T-cell (primary cell): ENCODE measurements around the gene PAX3. TPM values are rescaled to one million over a fixed set of nuclear protein-coding genes. Genes with fewer than 3 reads are reported as not detected.

Source experiments
- ATAC-seq, 4 experiments: fragments of 200-7000 bp in 3 of 4; fragments of 150-1000 bp in 1 of 4; cut with Tn5 transposase; replicated peaks in 1 of 4; 1 replicate in 3 of 4; 2 replicates in 1 of 4; pipeline ENCODE4 v1.10.0; 2021; ENCODE audit warnings: moderate library complexity in 3 of 4, mild to moderate bottlenecking in 2 of 4, moderate number of reproducible peaks in 1 of 4
- CTCF ChIA-PET, 2 donors: fragments of 300-600 bp; sonication (Branson Sonifier 250); formaldehyde crosslinking; loops; one replicate each; lab custom pipeline; 2022; ENCODE audit warnings: antibody characterized with exemption in 2 of 2; lab: Charles Lee
- POLR2A ChIA-PET, 2 donors: fragments of 300-600 bp; sonication (Branson Sonifier 250); formaldehyde crosslinking; loops; one replicate each; lab custom pipeline; 2022; ENCODE audit warnings: antibody characterized with exemption in 2 of 2; lab: Charles Lee
- DNase-seq, 35 experiments: peaks; one replicate each; pipeline versions ENCODE4 v3.0.0 to v3.0.0-alpha.2; 2013 to 2023
- H3K27ac ChIP-seq: one replicate; pipeline ENCODE4 v1.5.1; 2013; ENCODE audit warnings: low read length
- H3K27me3 ChIP-seq, 2 experiments: replicated peaks in 1 of 2; 1 replicate in 1 of 2; 2 replicates in 1 of 2; pipeline versions ENCODE4 v1.6.1 to v1.7.0; 2013; ENCODE audit warnings: low read length in 1 of 2, mixed read lengths in 1 of 2; ENCODE audit not compliant: control insufficient read depth in 2 of 2, insufficient read depth in 2 of 2; ENCODE audit errors: extremely low read depth in 1 of 2
- H3K36me3 ChIP-seq, 2 donors: 1 replicate in 1 of 2; 2 replicates in 1 of 2; pipeline versions ENCODE4 v1.6.1 to v1.7.0; 2013; ENCODE audit warnings: low read length in 1 of 2; ENCODE audit not compliant: control insufficient read depth in 2 of 2, insufficient read depth in 1 of 2; ENCODE audit errors: extremely low read depth in 1 of 2
- H3K4me1 ChIP-seq, 2 experiments: 1 replicate in 1 of 2; 2 replicates in 1 of 2; pipeline versions ENCODE4 v1.6.1 to v1.7.0; 2013; ENCODE audit warnings: low read length in 2 of 2, mixed read lengths in 1 of 2; ENCODE audit not compliant: insufficient read depth in 2 of 2, control insufficient read depth in 1 of 2; ENCODE audit errors: extremely low read depth in 1 of 2
- H3K4me3 ChIP-seq, 2 donors: 1 replicate in 1 of 2; 2 replicates in 1 of 2; pipeline versions ENCODE4 v1.5.1 to v1.7.0; 2013; ENCODE audit warnings: mild to moderate bottlenecking in 2 of 2, low read length in 1 of 2, moderate library complexity in 1 of 2; ENCODE audit not compliant: control insufficient read depth in 1 of 2; ENCODE audit errors: extremely low read depth in 1 of 2
- H3K9me3 ChIP-seq: 2 replicates; pipeline ENCODE4 v1.7.0; 2013
- H3K27ac Mint-ChIP-seq, 2 donors: one replicate each; pipeline ENCODE4 v1.8.0; 2020 to 2021; ENCODE audit warnings: mild to moderate bottlenecking in 2 of 2, mixed read lengths in 2 of 2
- H3K27me3 Mint-ChIP-seq, 2 donors: one replicate each; pipeline ENCODE4 v1.8.0; 2021 to 2022; ENCODE audit warnings: mixed read lengths in 2 of 2
- H3K36me3 Mint-ChIP-seq: one replicate; pipeline ENCODE4 v1.8.0; 2021; ENCODE audit warnings: mixed read lengths
- H3K4me1 Mint-ChIP-seq, 3 donors: one replicate each; pipeline ENCODE4 v1.8.0; 2020 to 2022; ENCODE audit warnings: mixed read lengths in 3 of 3, mild to moderate bottlenecking in 1 of 3
- H3K4me3 Mint-ChIP-seq, 3 donors: one replicate each; pipeline ENCODE4 v1.8.0; 2020 to 2022; ENCODE audit warnings: mild to moderate bottlenecking in 3 of 3, mixed read lengths in 3 of 3, moderate library complexity in 3 of 3
- H3K9me3 Mint-ChIP-seq, 3 donors: one replicate each; pipeline ENCODE4 v1.8.0; 2020 to 2022; ENCODE audit warnings: mixed read lengths in 3 of 3
- WGBS: methylation state at CpG from one replicate; pipeline ENCODE4 v1.1.5; 2013; ENCODE audit warnings: missing lambda C conversion rate; ENCODE audit not compliant: insufficient coverage; 5-methylcytosine and 5-hydroxymethylcytosine counted together
- total RNA-seq, 35 experiments: library from RNA in 6 of 35; stranded (reverse) in 6 of 35; fragments of 120-200 nt in 1 of 35; gene quantifications; one replicate each; pipeline versions ENCODE4 v1.2.1 to v1.2.4 and lab custom pipeline; 2013 to 2026

PAX3 gene
- total RNA-seq, 5 donors from 2014 or later (not counting 1 experiment from before 2014, with no cell fraction given) = not detected

- H3K4me1 ChIP-seq = no peaks in the 10 kb centered on the region
- Mint-ChIP-seq H3K4me1 (no peaks in the 10 kb centered on the region), H3K4me3 (no peak overlapping the region), H3K9me3 (no peaks in the 10 kb centered on the region), H3K27ac (no peak overlapping the region), H3K27me3 (peaks cover 4 to 11% of the 10 kb centered on the region in 2 donors), H3K36me3 (no peaks in the 10 kb centered on the region)
- no peak overlapping the region for H3K4me3 ChIP-seq
- no peaks in the 10 kb centered on the region for H3K36me3 ChIP-seq
- POLR2A ChIA-PET = no interaction called here
- no CpG with 5 or more reads among the region's 3 CpGs for WGBS
- no peak for ATAC-seq
- DNase-seq = no peak
- H3K9me3 ChIP-seq = no peaks in the 10 kb centered on the region
- CTCF ChIA-PET = no interaction called here
- no peak overlapping the region for H3K27ac ChIP-seq
- H3K27me3 ChIP-seq = peaks cover 0 to 5% of the 10 kb centered on the region in 2 experiments
Measured at GRCh38 chr2:222270396-222270795, 28.4 kb downstream of the PAX3 start.

GRCh38 chr2:222269132-222269531 lies 29.7 kb downstream of the PAX3 start:
- ATAC-seq (no peak), DNase-seq (no peak)
- Mint-ChIP-seq H3K4me3 (no peak overlapping the region), H3K9me3 (peaks cover 0 to 8% (median 1%) of the 10 kb centered on the region in 3 donors), H3K27me3 (peaks cover 11% of the 10 kb centered on the region in 2 donors), H3K27ac (no peak overlapping the region), H3K4me1 (no peaks in the 10 kb centered on the region), H3K36me3 (no peaks in the 10 kb centered on the region)
- Histone ChIP-seq H3K36me3 (no peaks in the 10 kb centered on the region), H3K27me3 (peaks cover 0 to 5% of the 10 kb centered on the region in 2 experiments), H3K9me3 (no peaks in the 10 kb centered on the region), H3K4me1 (no peaks in the 10 kb centered on the region), H3K4me3 (no peak overlapping the region), H3K27ac (no peak overlapping the region)
- CTCF ChIA-PET = no interaction called here
- WGBS = 77% methylated on average over 6 of the region's 9 CpGs
- POLR2A ChIA-PET = no interaction called here

- no peak overlapping the region for H3K27ac Mint-ChIP-seq
- CTCF ChIA-PET = interaction anchor here in 1 of 2 donors (0.7 kb wide), 1 partner anchor 36 kb away, joined by 9 read pairs; no protein-coding TSS in a partner anchor
- POLR2A ChIA-PET = no interaction called here
- H3K36me3 Mint-ChIP-seq = no peaks in the 10 kb centered on the region
- no peak overlapping the region for H3K4me3 Mint-ChIP-seq
- no peak for DNase-seq
- Histone ChIP-seq H3K27ac (no peak overlapping the region), H3K4me1 (no peaks in the 10 kb centered on the region), H3K9me3 (no peaks in the 10 kb centered on the region), H3K27me3 (peaks cover 0 to 5% of the 10 kb centered on the region in 2 experiments), H3K36me3 (no peaks in the 10 kb centered on the region), H3K4me3 (no peak overlapping the region)
- peaks cover 11 to 14% of the 10 kb centered on the region in 2 donors for H3K27me3 Mint-ChIP-seq
- no peak for ATAC-seq
- WGBS = 72% methylated on average over 3 of the region's 16 CpGs
- H3K4me1 Mint-ChIP-seq = no peaks in the 10 kb centered on the region
- peaks cover 1 to 12% (median 4%) of the 10 kb centered on the region in 3 donors for H3K9me3 Mint-ChIP-seq
Measured at GRCh38 chr2:222268311-222268990, 30.3 kb downstream of the PAX3 start.

GRCh38 chr2:222264791-222265320 lies 33.9 kb downstream of the PAX3 start:
- Mint-ChIP-seq H3K4me1 (no peaks in the 10 kb centered on the region), H3K36me3 (no peaks in the 10 kb centered on the region), H3K4me3 (no peak overlapping the region), H3K27ac (no peak overlapping the region), H3K9me3 (peaks cover 3 to 12% (median 4%) of the 10 kb centered on the region in 3 donors), H3K27me3 (peaks cover 3 to 14% of the 10 kb centered on the region in 2 donors)
- WGBS = no CpG with 5 or more reads among the region's 4 CpGs
- H3K36me3 ChIP-seq = no peaks in the 10 kb centered on the region
- DNase-seq (no peak), ATAC-seq (no peak)
- H3K4me3 ChIP-seq = no peak overlapping the region
- no peaks in the 10 kb centered on the region for H3K4me1 ChIP-seq
- POLR2A ChIA-PET = no interaction called here
- CTCF ChIA-PET = no interaction called here
- H3K27ac ChIP-seq = no peak overlapping the region
- no peaks in the 10 kb centered on the region for H3K9me3 ChIP-seq
- peaks cover 0 to 4% of the 10 kb centered on the region in 2 experiments for H3K27me3 ChIP-seq

GRCh38 chr2:222261504-222261903 lies 37.3 kb downstream of the PAX3 start:
- H3K27me3 Mint-ChIP-seq = peaks cover 5 to 18% of the 10 kb centered on the region in 2 donors
- POLR2A ChIA-PET = no interaction called here
- Histone ChIP-seq H3K36me3 (no peaks in the 10 kb centered on the region), H3K27ac (no peak overlapping the region), H3K27me3 (peaks cover 0 to 3% of the 10 kb centered on the region in 2 experiments), H3K4me1 (no peaks in the 10 kb centered on the region), H3K4me3 (no peak overlapping the region), H3K9me3 (no peaks in the 10 kb centered on the region)
- H3K9me3 Mint-ChIP-seq = peaks cover 3 to 12% (median 4%) of the 10 kb centered on the region in 3 donors
- no peaks in the 10 kb centered on the region for H3K36me3 Mint-ChIP-seq
- no peak overlapping the region for H3K27ac Mint-ChIP-seq
- 40% methylated on average over 1 of the region's 2 CpGs for WGBS
- ATAC-seq = no peak
- CTCF ChIA-PET = no interaction called here
- no peaks in the 10 kb centered on the region for H3K4me1 Mint-ChIP-seq
- no peak for DNase-seq
- no peak overlapping the region for H3K4me3 Mint-ChIP-seq

GRCh38 chr2:222257645-222258044 lies 41.2 kb downstream of the PAX3 start:
- H3K27me3 ChIP-seq = peaks cover 0 to 9% of the 10 kb centered on the region in 2 experiments
- Mint-ChIP-seq H3K36me3 (no peaks in the 10 kb centered on the region), H3K4me1 (no peaks in the 10 kb centered on the region), H3K4me3 (no peak overlapping the region), H3K9me3 (no peaks in the 10 kb centered on the region), H3K27me3 (peaks cover 13 to 15% of the 10 kb centered on the region in 2 donors), H3K27ac (no peak overlapping the region)
- H3K4me3 ChIP-seq = no peak overlapping the region
- H3K9me3 ChIP-seq = no peaks in the 10 kb centered on the region
- DNase-seq (no peak), ATAC-seq (no peak)
- POLR2A ChIA-PET = no interaction called here
- CTCF ChIA-PET = interaction anchor here in 1 of 2 donors (0.7 kb wide), 1 partner anchor 206 kb away, joined by 4 read pairs; no protein-coding TSS in a partner anchor
- H3K36me3 ChIP-seq = no peaks in the 10 kb centered on the region
- 69% methylated on average over 2 of the region's 6 CpGs for WGBS
- no peak overlapping the region for H3K27ac ChIP-seq
- H3K4me1 ChIP-seq = no peaks in the 10 kb centered on the region
